ENCODE results near the gene ARFGEF3.

GRCh38 chr6:138345565-138346285 lies 184.0 kb downstream of the ARFGEF3 start:
- TF ChIP-seq CTCF (conservative IDR thresholded peaks at IDR 0.05 in 1 of 2, IDR thresholded peaks at IDR 0.05 in 1 of 2; ENCODE audit: extremely low read depth in 1 of 2, insufficient read depth in 1 of 2, low read depth in 1 of 2, low read length in 2 of 2), result no peak
- TF ChIP-seq EZH2 (IDR thresholded peaks at IDR 0.05; ENCODE audit: borderline replicate concordance, low read length), result no peak
